Superior temporal gyrus (tissue), 1 donor: Measurements from ENCODE around the gene ASB11.

Experiments used
- DNase-seq: peaks from one replicate; pipeline ENCODE4 v3.0.0-alpha.2; 2016; ENCODE audit errors: extremely low spot score

ASB11 gene

DNA sequence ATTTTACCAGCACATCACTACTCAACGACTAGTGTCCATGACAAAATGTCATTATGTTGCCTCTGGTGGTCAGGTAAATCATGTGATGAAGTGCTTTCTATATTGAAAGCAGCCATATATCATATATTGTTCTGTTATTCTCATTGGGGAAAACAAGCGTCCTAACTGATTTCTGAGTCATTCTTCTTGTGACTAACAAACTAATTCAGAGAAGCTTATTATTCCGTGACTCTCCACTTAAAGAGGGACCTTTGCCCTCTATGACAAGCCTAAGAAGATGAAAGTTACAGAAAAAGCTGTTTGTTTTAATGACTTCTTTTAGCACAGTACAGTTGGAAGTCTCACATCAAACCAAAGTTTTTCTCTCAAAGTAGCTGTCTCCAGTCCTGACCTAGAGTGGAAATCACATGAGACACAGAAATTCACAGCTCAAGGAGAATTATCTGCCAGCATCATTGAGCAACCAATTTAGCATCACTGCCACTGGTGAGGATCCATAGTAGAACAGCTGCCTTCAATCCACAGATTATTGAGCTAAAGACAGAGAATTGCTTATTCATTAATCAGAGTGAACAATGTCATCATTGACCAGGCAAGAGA is 81.9 kb downstream of the ASB11 start:
- DNase-seq: peak; percentile 12
